ENCODE measurements around the gene MAST4.

DNA sequence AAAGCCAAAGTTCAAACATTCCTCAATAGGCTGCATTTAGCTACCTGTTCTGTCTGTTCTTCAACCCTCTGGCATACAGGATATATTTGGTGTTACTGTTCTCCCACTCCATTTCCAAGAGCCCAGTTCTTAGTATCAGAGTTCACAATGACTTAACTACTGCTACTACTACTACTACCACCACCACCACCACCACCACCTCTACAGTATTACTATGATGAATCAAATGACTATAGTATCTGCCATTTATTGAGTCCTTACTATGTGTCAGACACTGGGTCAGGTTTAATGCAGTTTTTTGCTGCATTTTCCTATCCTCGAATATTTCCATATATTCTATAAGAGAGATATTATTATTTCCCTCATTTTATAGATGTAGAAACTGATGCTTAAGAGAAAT, 601.3 kb downstream of the MAST4 start:
- TF ChIP-seq EZH2 (IDR thresholded peaks at IDR 0.05) (no peak), POLR2AphosphoS5 (IDR thresholded peaks at IDR 0.05; ENCODE audit: borderline replicate concordance, low read depth, low read length) (no peak)

Data from SK-N-MC (cell line).